GM21619 (cell line): ENCODE data around the gene CS.
A peak's percentile ranks its signal among the peaks of the same experiment; 100 is the strongest.
"Not testable (repeated sequence)": the region's sequence is repeated elsewhere in the genome, so short reads cannot be mapped to it uniquely, and the experiment has no call there.

Experiments used
- ATAC-seq: cut with Tn5 transposase; IDR thresholded peaks from one replicate; pipeline ENCODE4 v1.9.1; 2021; ENCODE audit not compliant: unreplicated experiment

CS gene

GRCh38 chr12:56321610-56322009 is 21.5 kb upstream of the CS start:
- ATAC-seq: not testable (repeated sequence)

GRCh38 chr12:56321027-56321426 is 20.9 kb upstream of the CS start:
- no peak for ATAC-seq

- no peak for ATAC-seq
Observed at GRCh38 chr12:56317675-56318074, 17.5 kb upstream of the CS start.

- ATAC-seq: peak; percentile 86
Observed at GRCh38 chr12:56315622-56316473, 15.7 kb upstream of the CS start, which contains the start of gene CNPY2. TSS of gene CNPY2 (minus strand) at chr12:56315988. CDS start at chr12:56315217, 771 bp downstream.

- no peak for ATAC-seq
Observed at GRCh38 chr12:56315249-56315621, 15.1 kb upstream of the CS start.

DNA sequence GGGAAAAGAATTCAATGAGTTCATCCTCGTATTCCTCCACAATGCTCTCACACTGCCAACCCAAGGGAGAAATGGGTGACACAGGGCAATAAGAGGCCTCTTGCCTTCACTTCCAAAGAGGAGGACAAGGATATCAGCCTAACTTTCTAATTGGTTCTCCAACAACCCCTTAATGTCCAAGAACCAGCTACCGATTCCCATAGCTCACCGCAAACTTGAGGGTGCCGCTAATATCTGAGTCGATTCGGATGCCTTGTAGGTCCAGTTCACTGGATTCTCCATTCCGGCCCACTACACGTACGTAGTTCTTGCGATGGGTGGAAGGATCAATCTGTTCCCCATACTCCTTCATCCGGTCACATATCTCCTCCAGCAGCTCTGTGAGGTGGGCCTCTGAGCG is 10.9 kb upstream of the CS start:
- no peak for ATAC-seq

DNA sequence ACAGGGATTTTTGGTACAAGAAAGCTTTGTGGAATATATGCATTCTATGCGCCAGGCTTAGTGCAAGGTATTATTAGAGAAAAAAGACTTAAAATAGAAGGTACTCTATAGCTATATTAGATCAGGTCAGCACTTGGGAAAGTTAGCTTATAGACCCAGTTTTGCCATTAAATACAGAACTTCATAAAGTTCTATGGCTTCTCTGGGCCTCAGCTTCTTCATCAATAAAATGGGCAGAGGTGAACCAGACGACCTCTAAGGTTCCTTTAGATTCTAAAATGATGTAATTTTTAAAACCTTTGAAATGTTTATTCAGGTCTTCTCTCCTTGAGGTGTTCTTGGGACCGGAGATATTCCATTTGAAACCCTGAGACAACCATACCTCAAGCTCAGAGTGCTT is 8.6 kb upstream of the CS start:
- ATAC-seq: no peak

DNA sequence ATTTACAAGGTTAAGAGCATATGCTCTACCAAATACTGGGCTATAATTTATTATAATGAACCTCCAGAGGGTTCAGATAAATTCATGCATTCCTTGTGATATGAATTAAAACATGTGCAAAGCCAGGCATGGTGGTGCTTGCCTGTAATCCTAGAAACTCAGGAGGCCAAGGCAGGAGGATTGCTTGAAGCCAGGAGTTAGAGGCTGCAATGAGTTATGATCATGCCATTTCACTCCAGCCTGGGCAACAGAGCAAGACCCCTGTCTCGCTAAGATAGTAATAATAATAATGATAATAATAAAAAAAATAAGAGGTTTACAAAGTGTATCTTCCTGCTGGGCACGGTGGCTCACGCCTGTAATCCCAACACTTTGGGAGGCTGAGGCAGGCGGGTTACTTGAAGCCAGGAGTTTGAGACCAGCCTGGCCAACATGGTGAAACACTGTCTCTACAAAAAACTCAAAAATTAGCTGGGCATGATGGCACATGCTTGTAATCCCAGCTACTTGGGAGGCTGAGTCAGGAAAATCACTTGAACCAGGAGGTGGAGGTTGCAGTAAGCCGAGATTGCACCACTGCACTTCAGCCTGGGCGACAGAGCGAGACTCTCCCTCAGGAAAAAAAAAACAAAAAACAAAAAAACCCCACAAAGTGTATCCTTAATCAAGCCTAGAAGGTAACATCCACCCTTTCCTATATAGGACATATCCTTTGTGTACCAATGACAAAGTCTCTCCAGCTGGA is 7.3 kb upstream of the CS start:
- ATAC-seq: no peak

- no peak for ATAC-seq
Observed at GRCh38 chr12:56304872-56305590, 4.9 kb upstream of the CS start.

DNA sequence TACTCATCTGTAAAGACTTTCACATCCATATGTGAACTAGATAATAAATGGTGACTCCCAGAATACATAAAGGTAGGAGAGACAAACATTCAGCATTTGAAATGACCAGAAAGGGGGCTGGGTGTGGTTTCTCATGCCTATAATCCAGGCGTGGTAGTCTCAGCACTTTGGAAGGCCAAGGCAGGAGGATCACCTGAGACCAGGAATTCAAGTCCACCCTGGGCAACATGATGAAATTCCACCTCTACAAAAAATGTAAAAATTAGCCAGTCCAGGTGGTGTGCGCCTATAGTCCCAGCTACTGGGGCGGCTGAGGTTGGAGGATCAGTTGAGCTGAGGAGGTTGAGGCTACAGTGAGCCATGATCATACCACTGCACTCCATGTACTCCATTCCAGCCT is 4.1 kb upstream of the CS start:
- no peak for ATAC-seq

- no peak for ATAC-seq
Observed at GRCh38 chr12:56300644-56301464, 724 bp upstream of the CS start.

GRCh38 chr12:56299308-56299852 is 750 bp downstream of the CS start:
- no peak for ATAC-seq

DNA sequence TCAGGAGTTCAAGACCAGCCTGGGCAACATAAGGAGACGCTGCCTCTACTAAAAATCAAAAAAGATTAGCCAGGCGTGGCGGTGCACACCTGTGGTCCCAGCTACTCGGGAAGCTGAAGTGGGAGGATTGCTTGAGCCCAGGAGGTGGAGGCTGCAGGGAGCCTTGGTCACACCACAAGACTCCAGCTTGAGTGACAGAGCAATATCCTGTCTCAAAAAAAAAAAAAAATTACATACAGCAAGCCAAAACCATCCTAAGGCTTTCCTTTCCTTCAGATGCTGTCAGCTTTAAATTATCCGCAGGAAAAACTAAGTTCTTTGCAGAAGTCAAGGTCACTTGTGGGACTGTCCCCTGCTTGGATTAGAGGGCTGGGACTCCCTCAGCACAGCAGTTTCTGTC is 1.3 kb downstream of the CS start:
- ATAC-seq: no peak

GRCh38 chr12:56297400-56297799 is 2.7 kb downstream of the CS start:
- no peak for ATAC-seq

DNA sequence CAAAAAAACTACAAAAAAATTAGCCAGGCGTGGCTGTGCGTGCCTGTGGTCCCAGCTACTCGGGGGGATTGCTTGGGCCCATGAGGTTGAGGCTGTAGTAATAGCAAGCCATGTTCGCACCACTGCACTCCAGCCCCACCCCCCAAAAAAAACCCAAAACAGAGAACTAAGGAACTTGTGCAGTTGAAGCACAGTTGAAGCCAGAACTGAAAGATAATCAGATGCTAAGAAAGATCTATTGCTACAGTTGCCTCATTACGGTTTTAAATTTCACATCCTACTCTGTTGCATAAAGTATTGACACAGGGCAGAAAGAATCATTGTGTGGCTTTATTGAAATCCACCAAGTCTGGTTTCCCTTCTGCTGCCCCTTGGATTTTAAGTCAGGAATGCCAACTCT is 3.8 kb downstream of the CS start:
- no peak for ATAC-seq

- ATAC-seq: no peak
Observed at GRCh38 chr12:56293795-56294194, 6.3 kb downstream of the CS start.

DNA sequence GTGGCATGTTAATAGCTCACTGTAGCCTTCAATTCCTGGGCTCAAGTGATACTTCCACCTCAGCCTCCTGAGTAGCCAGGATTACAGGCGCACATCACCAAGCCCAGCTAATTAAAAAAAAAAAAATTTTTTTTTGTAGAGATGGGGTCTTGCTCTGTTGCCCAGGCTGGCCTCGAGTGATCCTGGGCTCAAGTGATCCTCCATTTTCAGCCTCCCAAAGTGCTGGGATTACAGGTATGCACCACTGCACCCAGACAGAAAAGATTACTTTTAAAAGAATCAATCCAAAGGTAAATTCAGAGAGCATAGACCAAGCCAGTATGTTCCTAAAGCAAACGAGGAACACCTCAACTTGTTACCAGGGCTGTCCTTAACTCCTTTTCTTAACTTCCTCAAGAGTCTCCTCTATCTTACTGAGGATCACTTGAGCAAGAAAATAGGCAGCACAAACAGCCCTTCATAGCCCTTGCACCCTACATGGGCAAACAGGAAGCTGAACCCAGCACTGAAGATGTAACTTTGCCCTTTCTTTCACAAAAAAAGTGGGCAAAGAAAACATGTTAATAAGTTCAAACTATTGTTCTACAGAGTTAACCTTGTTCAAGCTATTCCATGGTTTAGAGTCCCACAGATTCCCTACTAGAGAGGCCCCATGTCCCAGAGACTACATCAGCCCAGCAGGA is 11.3 kb downstream of the CS start:
- ATAC-seq: no peak

- no peak for ATAC-seq
Observed at GRCh38 chr12:56286044-56286830, 13.9 kb downstream of the CS start.

- ATAC-seq: not testable (repeated sequence)
Observed at GRCh38 chr12:56284263-56284662, 15.9 kb downstream of the CS start.
